GM18951 (cell line): Measurements from ENCODE around the gene PLCD3.

Experiments used
- POLR2A ChIP-seq: IDR thresholded peaks from 4 replicates; pipeline ENCODE4 v1.6.1; 2011; ENCODE audit warnings: mild to moderate bottlenecking; ENCODE audit not compliant: insufficient read length, insufficient read depth; ENCODE audit errors: extremely low read depth
- in situ Hi-C: fragments of 300-500 bp; cut with MboI; formaldehyde crosslinking; loops from one replicate; pipeline ENCODE4 v1.12.0; 2022; ENCODE audit warnings: low sequenced_read_pairs, mixed read lengths, inconsistent platforms; ENCODE audit not compliant: unreplicated experiment

The PLCD3 gene

DNA sequence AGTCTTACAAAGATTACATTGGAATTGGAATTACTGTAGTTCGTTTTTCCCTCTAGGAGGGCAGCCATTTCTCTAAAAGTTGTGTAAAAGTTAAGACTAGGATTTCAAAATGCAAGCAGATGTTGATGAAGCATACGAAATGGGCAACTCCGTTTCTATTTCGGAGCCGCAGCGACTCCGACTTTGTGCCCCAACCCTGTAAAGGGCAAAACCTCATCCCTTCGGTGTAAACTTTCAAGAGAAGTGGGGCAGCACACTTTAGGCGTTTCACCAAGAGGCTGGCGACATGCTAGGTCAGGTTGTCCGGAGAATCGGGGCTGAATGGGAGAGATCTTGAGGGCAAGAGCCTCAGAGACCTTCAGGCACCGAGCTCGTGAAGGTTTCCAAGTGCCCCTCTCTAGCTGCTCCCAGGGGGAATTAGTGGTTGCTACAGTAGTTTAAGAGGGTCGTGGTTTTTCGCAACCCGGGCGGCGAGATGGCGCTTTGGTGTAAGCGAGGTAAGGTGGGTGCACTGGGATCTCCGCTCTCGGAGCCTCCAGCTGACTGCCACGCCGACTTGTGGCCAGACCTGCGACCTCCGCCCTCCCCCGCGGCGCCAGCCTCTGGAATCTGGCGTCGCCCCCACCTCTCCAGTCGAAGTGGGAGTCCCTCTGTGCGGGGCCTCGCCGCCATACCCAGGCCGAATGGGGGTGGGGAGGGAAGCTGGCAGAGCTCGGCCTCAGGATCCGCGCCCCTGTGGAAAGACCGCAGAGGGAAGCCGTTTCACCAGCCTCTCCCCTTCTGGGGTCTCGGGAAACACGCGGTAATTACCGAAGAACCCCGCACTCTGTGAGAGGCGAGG lies 28.4 kb upstream of the PLCD3 start:
- in situ Hi-C loops = no loop called here
- peak; percentile 21 for TF ChIP-seq POLR2A

DNA sequence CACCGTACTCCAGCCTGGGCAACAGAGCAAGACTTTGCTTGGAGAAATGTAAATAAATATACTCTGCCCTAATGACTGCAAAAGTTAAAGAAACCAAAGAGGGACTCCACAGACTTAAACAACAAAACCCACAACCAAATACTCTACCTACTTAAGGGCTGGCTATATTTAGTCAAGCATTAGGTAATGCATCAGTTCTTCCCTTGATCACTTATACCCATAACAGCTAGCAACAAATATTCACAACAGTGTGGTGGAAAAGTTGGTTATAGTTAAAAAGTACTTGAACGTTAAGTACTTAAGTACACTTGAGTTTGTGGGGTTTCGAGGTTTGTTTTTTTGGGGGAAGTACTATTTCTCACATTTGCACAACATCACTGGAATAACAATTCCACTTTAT lies 23.9 kb upstream of the PLCD3 start:
- in situ Hi-C loops = no loop called here
- no peak for TF ChIP-seq POLR2A

DNA sequence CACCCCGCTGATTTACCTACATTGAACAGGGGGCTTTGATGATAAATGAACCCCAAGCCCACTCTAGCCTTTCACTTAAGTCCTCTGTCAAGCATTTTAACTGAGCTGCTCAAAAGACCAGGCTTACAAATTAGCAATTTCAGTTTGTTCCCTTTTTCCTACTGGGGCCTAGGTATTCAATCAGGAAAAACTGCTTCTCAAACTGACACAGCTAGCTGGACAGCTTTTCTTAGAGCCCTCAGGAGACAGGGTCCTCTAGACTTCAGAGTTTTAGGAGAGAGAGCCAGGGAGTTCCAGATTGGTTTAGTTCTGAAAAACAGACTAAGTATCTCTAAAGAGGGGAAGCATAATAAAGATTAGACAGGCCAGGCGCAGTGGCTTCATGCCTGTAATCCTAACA lies 23.2 kb upstream of the PLCD3 start:
- in situ Hi-C loops = no loop called here
- TF ChIP-seq POLR2A = no peak

DNA sequence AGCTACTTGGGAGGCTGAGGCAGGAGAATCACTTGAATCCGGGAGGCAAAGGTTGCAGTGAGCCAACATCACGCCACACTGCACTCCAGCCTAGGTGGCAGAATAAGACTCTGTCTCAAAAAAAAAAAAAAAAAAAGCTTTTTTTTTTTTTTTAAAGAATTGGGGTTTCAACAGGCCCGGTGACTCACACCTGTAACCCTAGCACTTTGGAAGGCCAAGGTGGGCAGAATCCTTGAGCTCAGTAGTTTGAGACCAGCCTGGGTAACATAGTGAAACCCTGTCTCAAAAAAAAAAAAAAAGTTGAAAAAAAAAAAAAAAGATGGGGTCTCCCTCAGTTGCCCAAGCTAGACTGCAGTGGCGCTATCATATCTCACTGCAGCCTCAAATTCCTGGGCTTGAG lies 22.7 kb upstream of the PLCD3 start:
- TF ChIP-seq POLR2A = no peak
- in situ Hi-C loops = no loop called here

DNA sequence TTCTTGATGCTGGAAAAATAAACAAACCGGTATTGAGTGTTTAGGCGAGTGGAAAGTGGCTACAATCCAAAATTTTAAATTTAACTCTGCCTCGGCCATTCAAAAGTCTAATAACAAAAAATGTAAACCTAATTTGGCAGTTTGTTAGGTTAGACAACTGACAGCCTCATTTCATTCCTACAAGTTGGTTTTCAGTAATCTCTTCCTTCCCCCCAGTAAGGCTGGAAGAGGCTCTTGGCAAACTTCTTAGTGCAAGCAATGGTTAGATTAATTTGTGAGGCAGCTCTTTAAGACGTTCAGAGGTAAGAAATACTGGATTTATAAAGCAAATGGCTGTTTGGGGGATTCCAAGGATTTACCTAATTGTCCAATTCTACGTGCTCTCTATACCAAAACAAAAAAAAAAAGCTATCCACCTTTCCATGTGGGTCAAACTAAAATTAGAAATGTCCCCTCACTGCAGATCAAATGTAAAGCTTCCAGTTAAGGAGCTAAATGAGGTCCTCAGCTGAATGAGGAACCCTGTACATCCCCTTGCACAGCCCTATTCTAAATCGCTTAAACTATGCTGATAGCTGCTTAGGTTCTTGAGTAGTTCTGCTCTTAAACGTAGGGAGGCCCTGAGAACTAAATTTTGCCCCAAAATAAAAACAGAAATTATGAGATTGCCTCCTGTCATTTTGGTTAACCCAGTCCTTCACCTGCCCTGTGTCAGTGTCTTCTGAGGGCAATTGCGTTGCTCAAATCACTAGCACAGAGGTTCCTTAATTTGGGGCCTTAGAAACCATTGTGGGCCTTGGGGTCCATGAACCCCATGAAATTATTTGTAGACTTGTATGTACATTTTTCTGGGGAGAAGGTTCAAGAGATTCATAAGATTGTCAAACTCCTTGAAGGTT lies 18.8 kb upstream of the PLCD3 start:
- in situ Hi-C loops = no loop called here
- no peak for TF ChIP-seq POLR2A

DNA sequence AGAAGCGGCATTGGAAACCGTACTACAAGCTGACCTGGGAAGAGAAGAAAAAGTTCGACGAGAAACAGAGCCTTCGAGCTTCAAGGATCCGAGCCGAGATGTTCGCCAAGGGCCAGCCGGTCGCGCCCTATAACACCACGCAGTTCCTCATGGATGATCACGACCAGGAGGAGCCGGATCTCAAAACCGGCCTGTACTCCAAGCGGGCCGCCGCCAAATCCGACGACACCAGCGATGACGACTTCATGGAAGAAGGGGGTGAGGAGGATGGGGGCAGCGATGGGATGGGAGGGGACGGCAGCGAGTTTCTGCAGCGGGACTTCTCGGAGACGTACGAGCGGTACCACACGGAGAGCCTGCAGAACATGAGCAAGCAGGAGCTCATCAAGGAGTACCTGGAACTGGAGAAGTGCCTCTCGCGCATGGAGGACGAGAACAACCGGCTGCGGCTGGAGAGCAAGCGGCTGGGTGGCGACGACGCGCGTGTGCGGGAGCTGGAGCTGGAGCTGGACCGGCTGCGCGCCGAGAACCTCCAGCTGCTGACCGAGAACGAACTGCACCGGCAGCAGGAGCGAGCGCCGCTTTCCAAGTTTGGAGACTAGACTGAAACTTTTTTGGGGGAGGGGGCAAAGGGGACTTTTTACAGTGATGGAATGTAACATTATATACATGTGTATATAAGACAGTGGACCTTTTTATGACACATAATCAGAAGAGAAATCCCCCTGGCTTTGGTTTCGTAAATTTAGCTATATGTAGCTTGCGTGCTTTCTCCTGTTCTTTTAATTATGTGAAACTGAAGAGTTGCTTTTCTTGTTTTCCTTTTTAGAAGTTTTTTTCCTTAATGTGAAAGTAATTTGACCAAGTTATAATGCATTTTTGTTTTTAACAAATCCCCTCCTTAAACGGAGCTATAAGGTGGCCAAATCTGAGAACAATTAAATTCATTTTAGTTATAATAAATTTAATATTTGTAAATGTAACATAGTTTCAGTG lies 17.7 kb upstream of the PLCD3 start:
- in situ Hi-C loops = no loop called here
- peak; percentile 45 for TF ChIP-seq POLR2A

DNA sequence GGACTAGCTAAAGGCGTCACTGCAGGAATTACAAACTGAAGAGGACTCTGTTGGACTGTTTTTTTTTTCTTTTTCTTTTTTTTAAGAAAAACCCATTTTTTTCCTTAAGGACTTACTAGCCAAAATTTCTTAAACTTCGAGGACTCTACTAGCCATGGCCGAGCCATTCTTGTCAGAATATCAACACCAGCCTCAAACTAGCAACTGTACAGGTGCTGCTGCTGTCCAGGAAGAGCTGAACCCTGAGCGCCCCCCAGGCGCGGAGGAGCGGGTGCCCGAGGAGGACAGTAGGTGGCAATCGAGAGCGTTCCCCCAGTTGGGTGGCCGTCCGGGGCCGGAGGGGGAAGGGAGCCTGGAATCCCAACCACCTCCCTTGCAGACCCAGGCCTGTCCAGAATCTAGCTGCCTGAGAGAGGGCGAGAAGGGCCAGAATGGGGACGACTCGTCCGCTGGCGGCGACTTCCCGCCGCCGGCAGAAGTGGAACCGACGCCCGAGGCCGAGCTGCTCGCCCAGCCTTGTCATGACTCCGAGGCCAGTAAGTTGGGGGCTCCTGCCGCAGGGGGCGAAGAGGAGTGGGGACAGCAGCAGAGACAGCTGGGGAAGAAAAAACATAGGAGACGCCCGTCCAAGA lies 16.8 kb upstream of the PLCD3 start:
- peak; percentile 17 for TF ChIP-seq POLR2A
- in situ Hi-C loops = no loop called here

DNA sequence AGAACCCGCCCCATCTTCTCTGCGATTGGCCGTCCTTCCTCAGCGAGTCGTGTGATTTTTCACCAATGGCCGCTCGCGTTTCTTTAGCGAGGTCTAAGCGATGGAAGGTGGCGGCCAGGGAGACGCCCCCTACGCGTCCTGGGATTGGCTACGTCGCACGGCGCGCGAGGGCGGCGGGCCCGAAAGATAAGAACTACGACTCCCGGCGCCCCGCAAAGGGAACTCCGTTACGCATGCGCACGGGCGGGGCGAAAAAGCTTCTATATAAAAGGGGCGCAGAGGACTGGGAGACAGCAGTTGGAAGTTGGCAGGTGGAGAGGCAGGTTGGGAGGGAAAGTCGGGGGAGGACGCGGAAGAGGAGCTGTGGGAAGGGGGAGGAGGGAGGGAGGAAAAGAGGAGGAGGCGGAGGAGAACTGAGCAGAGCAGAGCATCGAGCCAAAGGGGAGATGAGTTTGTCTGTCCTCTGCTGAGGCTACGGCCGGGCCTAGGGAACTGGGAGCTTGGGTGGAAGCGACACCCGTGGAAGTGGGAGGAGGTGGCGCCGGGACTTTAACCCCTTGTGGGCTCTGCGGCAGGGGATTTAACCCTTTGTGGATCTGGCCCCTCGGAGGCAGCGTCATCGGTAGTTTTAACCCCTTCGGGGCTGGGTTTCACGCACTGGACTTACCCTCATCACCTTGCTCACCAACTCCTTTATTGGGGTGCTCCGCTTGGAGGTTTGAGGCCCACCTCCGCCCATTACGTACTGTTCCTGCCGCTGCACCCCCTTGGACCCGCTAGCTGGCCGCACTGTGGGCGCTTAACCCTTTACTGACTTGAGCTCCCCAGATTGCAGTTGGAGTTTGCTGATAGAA lies 16.1 kb upstream of the PLCD3 start, which contains the start of gene HEXIM1:
HEXIM1 (plus strand) TSS at position 293 of the 854 bp plus-strand sequence. CDS start 716 bp downstream, outside the sequence.
- in situ Hi-C loops = no loop called here
- peak; percentile 100 for TF ChIP-seq POLR2A

DNA sequence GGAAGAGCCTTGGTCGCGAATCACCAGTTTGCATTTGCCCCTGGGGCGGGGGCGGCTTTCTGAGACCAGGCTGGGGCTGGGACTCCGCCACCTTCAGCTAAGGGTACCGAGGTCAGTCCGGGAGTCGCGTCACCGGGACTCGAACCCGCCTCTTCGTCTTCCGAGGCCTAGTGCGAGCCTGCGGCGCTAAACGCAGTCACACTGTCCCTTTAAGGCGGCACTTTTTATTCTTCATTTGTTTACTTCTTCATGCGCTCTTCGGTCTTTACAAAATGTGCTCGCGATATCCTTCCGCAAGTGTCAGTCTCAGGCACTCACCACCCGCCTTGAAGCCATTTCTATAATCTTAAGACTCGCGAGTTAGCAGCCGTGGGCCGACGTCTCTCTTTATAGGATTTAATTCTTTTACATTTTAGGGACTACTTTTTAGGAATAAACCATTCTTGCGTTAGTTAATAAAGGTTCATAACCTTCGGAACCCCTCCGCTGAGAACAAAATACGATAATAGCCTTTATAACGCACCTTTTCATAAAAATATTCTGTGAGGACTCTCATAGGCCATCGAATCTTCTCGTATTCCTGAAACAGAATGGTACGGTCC lies 15.4 kb upstream of the PLCD3 start:
- in situ Hi-C loops = no loop called here

DNA sequence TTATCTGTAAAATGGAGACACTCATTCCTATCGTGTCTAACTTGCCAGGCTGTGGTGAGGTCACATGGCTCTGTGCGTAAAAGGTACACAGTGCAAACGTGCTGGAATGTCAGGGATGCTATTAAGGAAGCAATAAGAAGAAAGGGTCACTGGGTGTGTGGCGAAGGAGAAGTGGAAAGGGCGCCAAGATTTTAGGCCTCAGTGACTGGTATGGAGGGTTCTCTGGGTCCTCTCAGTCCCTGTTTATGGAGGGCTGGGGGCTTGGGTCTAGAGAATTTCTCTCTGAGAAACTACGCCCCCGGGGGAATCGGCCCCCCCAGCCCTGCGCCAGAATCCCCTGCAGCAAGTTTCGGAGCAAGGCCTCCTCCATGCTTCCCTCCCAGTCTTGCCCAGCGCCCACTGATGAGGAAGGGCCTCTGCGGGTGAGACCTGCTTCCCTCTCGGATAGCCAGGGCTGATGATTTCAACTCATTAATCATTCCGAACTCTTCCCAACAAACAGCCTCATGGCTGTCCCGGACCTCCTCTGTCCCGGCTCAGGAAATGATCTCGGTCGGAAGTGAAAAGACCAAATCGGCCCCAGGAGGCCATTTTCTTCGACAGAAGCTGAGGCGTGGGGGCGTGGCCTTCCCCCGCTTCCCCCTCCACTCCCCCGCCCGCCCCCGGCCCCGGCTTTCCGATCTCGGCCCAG lies 14.7 kb upstream of the PLCD3 start:
- in situ Hi-C loops = no loop called here
- peak; percentile 63 for TF ChIP-seq POLR2A

More for the DNA sequence above, 15.4 kb upstream of the PLCD3 start:
- peak; percentile 51 for TF ChIP-seq POLR2A

DNA sequence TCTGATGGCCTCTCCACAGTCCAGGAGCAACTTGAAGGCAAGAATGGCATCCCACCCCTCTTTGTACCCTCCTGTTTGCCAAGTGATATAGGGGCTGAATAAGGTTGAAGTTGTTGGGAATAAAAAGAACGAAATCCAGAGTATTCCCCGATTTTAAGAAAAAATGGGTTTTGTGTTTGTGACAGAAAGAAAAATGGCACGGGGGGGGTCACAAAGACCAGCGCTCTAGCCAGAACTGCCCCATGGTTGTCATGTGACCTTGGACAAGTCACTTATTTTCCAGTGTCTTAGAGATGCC lies 14.2 kb upstream of the PLCD3 start:
- TF ChIP-seq POLR2A = no peak
- in situ Hi-C loops = no loop called here
